ENCODE data around the gene PIP.
A peak's percentile ranks its signal among the peaks of the same experiment; 100 is the strongest.
"Not testable (repeated sequence)": the region's sequence is repeated elsewhere in the genome, so short reads cannot be mapped to it uniquely, and the experiment has no call there.

PIP gene, protein sequence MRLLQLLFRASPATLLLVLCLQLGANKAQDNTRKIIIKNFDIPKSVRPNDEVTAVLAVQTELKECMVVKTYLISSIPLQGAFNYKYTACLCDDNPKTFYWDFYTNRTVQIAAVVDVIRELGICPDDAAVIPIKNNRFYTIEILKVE

DNA sequence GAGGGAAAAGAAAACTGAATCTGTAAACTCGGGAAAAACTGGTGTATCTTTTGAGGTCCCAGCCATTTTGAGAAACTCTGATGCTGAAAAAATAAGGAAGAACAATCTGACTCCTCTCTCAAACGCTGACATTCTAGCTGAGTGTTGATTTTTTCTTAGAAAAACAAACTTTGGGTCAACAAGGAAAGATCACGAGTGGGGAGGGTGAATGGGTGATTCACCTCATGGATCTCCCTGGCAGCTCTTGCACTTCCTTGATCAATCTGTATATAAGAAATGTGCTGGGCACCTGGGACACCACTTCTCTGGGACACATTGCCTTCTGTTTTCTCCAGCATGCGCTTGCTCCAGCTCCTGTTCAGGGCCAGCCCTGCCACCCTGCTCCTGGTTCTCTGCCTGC is at the start of gene PIP:
Gene PIP (plus strand): TSS at position 297 of the 400 bp plus-strand sequence. CDS start 40 bp downstream, at position 337.
- TF ChIP-seq, protein P1, sequence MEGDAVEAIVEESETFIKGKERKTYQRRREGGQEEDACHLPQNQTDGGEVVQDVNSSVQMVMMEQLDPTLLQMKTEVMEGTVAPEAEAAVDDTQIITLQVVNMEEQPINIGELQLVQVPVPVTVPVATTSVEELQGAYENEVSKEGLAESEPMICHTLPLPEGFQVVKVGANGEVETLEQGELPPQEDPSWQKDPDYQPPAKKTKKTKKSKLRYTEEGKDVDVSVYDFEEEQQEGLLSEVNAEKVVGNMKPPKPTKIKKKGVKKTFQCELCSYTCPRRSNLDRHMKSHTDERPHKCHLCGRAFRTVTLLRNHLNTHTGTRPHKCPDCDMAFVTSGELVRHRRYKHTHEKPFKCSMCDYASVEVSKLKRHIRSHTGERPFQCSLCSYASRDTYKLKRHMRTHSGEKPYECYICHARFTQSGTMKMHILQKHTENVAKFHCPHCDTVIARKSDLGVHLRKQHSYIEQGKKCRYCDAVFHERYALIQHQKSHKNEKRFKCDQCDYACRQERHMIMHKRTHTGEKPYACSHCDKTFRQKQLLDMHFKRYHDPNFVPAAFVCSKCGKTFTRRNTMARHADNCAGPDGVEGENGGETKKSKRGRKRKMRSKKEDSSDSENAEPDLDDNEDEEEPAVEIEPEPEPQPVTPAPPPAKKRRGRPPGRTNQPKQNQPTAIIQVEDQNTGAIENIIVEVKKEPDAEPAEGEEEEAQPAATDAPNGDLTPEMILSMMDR (conservative IDR thresholded peaks at IDR 0.05): no peak
- no peak within 1 kb of the TSS for H3K27ac ChIP-seq

DNA sequence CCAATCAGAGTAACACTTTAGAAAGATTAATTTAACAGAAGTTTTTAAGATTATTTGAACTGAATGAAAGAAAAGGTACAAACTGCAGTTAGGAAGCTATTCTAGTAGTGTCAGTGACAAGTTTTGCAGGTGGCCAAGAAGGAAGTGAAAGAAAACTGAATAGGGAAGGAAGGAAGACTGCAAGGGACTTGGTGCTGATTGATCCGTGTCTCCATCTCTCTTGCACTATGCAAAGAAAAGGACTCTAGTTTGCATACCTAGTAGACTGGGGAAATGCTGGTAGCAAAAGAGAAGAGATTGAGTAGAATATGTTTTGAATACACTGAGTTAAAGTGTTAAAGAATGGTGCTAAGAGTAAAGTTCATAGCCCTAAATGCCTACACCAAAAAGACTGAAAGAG is 46.8 kb upstream of the PIP start:
- no peak overlapping the region for H3K27ac ChIP-seq
- TF ChIP-seq, protein P1 (conservative IDR thresholded peaks at IDR 0.05): no peak

DNA sequence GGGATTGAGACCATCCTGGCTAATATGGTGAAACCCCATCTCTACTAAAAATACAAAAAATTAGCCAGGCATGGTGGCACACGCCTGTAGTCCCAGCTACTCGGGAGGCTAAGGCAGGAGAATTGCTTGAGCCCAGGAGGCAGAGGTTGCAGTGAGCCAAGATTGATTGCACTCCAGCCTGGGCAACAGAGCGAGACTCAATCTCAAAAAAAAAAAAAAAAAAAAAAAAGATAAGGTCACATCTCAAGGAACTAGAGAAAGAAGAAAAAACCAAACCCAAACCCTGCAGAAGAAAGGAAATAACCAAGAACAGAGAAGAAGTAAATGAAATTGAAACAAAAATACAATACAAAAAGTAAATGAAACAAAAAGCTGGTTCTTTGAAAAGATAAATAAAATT is 46.3 kb upstream of the PIP start:
- not testable (repeated sequence) for H3K27ac ChIP-seq

DNA sequence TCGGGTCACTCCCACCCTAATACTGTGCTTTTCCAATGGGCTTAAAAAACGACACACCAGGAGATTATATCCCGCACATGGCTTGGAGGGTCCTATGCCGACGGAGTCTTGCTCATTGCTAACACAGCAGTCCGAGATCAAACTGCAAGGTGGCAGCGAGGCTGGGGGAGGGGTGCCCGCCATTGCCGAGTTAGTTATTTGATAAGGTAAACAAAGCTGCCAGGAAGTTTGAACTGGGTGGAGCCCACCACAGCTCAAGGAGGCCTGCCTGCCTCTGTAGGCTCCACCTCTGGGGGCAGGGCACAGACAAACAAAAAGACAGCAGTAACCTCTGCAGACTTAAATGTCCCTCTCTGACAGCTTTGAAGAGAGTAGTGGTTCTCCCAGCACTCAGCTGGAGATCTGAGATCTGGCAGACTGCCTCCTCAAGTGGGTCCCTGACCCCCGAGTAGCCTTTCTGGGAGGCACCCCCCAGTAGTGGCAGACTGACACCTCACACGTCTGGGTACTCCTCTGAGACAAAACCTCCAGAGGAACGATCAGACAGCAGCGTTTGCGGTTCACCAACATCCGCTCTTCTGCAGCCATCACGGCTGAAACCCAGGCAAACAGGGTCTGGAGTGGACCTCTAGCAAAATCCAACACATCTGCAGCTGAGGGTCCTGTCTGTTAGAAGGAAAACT is 43.2 kb upstream of the PIP start:
- not testable (repeated sequence) for H3K27ac ChIP-seq

DNA sequence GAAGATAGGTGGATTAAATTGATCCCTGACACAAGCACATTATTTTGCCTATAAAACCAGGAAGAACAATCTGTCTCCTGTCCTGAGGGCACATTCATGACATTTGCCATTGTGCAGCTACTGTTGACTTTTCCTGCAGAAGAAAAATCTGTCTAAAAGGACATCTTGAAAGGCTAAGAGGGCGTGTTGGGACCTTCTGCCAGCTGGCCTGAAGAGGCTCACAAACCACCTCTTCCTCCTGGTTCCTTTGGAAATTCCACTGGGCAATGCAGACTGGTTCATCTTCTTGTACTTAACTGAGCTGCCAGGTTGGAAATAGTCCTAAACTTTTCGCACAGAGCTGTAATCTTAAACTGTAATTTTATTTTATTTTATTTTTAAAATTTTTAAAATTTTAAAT is 35.7 kb upstream of the PIP start:
- H3K27ac ChIP-seq: peak overlapping the region; percentile 38; the same call in 1 of the 2 replicates
- TF ChIP-seq, protein P1 (conservative IDR thresholded peaks at IDR 0.05): no peak

DNA sequence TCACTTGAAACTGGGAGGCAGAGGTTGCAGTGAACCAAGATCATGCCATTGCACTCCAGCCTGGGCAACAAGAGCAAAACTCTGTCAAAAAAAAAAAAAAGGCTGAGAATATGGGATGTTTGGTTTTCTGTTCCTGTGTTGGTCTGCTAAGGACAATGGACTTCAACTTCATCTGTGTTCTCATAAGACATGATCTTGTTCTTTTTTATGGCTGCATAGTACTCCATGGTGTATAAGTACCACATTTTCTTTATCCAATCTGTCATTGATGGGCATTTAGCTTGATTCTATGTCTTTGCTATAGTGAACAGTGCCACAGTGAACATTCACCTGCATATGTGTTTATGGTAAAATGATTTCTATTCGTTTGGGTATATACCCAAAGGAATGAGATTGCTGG is 32.3 kb upstream of the PIP start:
- not testable (repeated sequence) for H3K27ac ChIP-seq

DNA sequence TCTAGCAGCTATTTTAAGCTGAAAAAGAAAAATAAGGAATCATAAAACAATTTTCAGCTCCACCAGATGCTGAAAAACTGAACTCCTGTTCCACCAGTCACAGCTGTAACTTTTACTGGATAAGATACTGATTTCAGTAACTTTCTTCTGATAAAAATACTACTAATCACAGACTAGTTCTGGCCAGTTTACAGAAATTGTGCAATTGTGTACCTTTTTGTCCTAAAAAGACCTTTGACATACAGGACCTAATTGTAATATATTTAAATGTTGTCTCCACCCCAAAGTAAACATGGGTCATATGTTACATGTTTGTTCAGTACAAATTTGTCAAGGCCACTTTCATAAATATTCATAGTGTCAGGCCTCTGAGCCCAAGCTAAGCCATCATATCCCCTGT is 27.1 kb upstream of the PIP start:
- H3K27ac ChIP-seq: no peak overlapping the region
- TF ChIP-seq, protein P1 (conservative IDR thresholded peaks at IDR 0.05): no peak

DNA sequence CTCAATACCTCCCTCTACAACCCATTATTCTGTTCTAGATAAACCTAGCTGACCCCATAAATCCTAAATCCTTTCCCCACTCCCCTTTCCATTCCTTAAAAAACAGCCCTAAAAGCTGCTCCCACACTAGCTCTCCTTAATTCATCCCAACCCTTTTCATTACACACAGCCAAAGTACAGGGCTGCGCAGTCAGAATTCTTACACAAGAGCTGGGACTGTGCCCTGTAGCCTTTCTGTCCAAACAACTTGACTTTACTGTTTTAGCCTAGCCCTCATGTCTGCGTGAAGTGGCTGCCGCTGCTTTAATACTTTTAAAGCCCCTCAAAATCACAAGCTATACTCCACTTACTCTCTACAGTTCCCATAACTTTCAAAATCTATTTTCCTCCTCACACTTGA is 23.9 kb upstream of the PIP start:
- not testable (repeated sequence) for H3K27ac ChIP-seq

DNA sequence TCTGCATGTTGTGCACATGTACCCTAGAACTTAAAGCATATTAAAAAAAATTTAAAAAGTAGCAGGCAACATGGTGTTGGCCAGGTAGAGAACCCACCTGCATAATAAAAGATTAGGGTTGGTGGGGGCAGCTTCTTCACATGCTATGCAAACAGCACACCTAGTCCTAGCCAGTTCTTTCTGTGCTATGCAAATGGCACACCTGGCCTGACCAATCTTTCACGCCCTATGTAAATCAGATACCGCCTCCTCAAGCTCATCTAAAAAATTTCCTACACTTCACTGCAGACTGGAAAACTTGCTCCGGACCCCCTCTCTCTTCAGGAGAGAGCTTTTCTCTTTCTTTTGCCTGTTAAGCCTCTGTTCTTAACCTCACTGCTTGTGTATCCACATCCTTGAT is 14.5 kb upstream of the PIP start:
- TF ChIP-seq, protein P1 (conservative IDR thresholded peaks at IDR 0.05): no peak
- no peak overlapping the region for H3K27ac ChIP-seq

All from VCaP (cell line).